Measurements from ENCODE around the gene CCDC54.

CCDC54 gene

GRCh38 chr3:107356706-107357105 lies 20.5 kb upstream of the CCDC54 start:
- DNase-seq (ENCODE audit: low read depth), result no peak
- no peak for TF ChIP-seq CTCF (conservative IDR thresholded peaks at IDR 0.05; ENCODE audit: low read length)
- no peak overlapping the region for H3K4me3 ChIP-seq (ENCODE audit: low read length)

- DNase-seq (ENCODE audit: low read depth), result no peak
- no peak for TF ChIP-seq CTCF (conservative IDR thresholded peaks at IDR 0.05; ENCODE audit: low read length)
- no peak overlapping the region for H3K4me3 ChIP-seq (ENCODE audit: low read length)
These were observed 15.6 kb upstream of the CCDC54 start for GRCh38 chr3:107361633-107362032.

GRCh38 chr3:107365051-107365450 lies 12.2 kb upstream of the CCDC54 start:
- H3K4me3 ChIP-seq (ENCODE audit: low read length), result no peak overlapping the region
- no peak for TF ChIP-seq CTCF (conservative IDR thresholded peaks at IDR 0.05; ENCODE audit: low read length)
- no peak for DNase-seq (ENCODE audit: low read depth)

GRCh38 chr3:107366766-107367165 lies 10.5 kb upstream of the CCDC54 start:
- no peak overlapping the region for H3K4me3 ChIP-seq (ENCODE audit: low read length)
- TF ChIP-seq CTCF (conservative IDR thresholded peaks at IDR 0.05; ENCODE audit: low read length), result no peak
- no peak for DNase-seq (ENCODE audit: low read depth)

- peak; percentile 65 for DNase-seq (ENCODE audit: low read depth)
These were observed 9.9 kb upstream of the CCDC54 start for GRCh38 chr3:107367353-107367752.

GRCh38 chr3:107368654-107369398 lies 8.4 kb upstream of the CCDC54 start:
- H3K4me3 ChIP-seq (ENCODE audit: low read length), result no peak overlapping the region
- no peak for DNase-seq (ENCODE audit: low read depth)
- TF ChIP-seq CTCF (conservative IDR thresholded peaks at IDR 0.05; ENCODE audit: low read length), result no peak

More at GRCh38 chr3:107367353-107367752, 9.9 kb upstream of the CCDC54 start:
- TF ChIP-seq CTCF (conservative IDR thresholded peaks at IDR 0.05; ENCODE audit: low read length), result no peak
- no peak overlapping the region for H3K4me3 ChIP-seq (ENCODE audit: low read length)

GRCh38 chr3:107369791-107370190 lies 7.4 kb upstream of the CCDC54 start:
- peak; percentile 13 for DNase-seq (ENCODE audit: low read depth)
- TF ChIP-seq CTCF (conservative IDR thresholded peaks at IDR 0.05; ENCODE audit: low read length), result no peak
- no peak overlapping the region for H3K4me3 ChIP-seq (ENCODE audit: low read length)
